Erythroblast (primary cell): ENCODE results near the gene FDX2.

Source experiments
- GATA1 ChIP-seq: IDR thresholded peaks from 2 replicates; pipeline ENCODE4 v1.6.1; 2011; ENCODE audit warnings: low read depth, mild to moderate bottlenecking, control low read depth, low read length, moderate library complexity
- POLR2A ChIP-seq: IDR thresholded peaks from 2 replicates; pipeline ENCODE4 v1.6.1; 2011; ENCODE audit warnings: mild to moderate bottlenecking, low read length

DNA sequence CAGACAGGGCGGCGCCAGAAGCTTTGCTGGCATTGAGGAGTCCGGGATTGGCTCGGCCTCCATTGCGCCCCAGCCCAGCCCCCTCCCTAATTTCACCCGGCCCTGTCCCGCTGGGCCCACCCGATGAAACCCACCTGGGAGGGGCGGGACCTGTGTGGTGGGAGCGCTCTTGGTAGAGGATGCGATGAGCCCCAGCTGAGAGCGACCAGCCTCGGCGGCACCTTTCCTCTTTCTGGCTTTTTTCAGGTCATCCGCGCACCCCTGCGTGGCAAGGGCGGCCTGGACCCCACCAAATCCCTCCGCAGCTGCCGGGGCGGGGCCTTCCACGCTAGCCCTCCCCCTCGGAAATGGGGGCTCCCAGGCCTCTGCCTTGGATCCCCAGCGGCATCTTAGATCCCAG, 6.4 kb downstream of the FDX2 start, which contains the start of gene ZGLP1:
- TF ChIP-seq POLR2A = no peak
- TF ChIP-seq GATA1 = no peak
